Activated CD8-positive, alpha-beta T cell treated with anti-CD3 and anti-CD28 coated beads, Interleukin-2, amount 10 ng/mL, durations not matched to agents 7 days and 5 days (primary cell): ENCODE data around the gene PMM1. TPM values are rescaled to one million over a fixed set of nuclear protein-coding genes. Genes with fewer than 3 reads are reported as not detected.
"Not testable (repeated sequence)": the region's sequence is repeated elsewhere in the genome, so short reads cannot be mapped to it uniquely, and the experiment has no call there.

Experiments
- ATAC-seq: fragments of 150-1000 bp; cut with Tn5 transposase; one replicate; pipeline ENCODE4 v1.10.0; 2021; ENCODE audit warnings: moderate library complexity
- CTCF ChIA-PET: fragments of 350-600 bp; sonication (Branson Sonifier 250); formaldehyde crosslinking; loops from one replicate; lab custom pipeline; 2021; ENCODE audit warnings: antibody characterized with exemption; lab: Charles Lee
- POLR2A ChIA-PET: fragments of 350-600 bp; sonication (Branson Sonifier 250); formaldehyde crosslinking; loops from one replicate; lab custom pipeline; 2021; ENCODE audit warnings: antibody characterized with exemption; lab: Charles Lee
- DNase-seq: peaks from one replicate; pipeline ENCODE4 v3.0.0-alpha.2; 2020
- H3K27ac Mint-ChIP-seq: one replicate; pipeline ENCODE4 v1.8.0; 2021; ENCODE audit warnings: mild to moderate bottlenecking, mixed read lengths
- H3K27me3 Mint-ChIP-seq: one replicate; pipeline ENCODE4 v1.8.0; 2021; ENCODE audit warnings: low read depth, mixed read lengths
- H3K36me3 Mint-ChIP-seq: one replicate; pipeline ENCODE4 v1.8.0; 2021; ENCODE audit warnings: low read depth, mixed read lengths
- H3K4me1 Mint-ChIP-seq: one replicate; pipeline ENCODE4 v1.8.0; 2021; ENCODE audit warnings: low read depth, mixed read lengths
- H3K4me3 Mint-ChIP-seq: one replicate; pipeline ENCODE4 v1.8.0; 2021; ENCODE audit warnings: mild to moderate bottlenecking, mixed read lengths
- H3K9me3 Mint-ChIP-seq: one replicate; pipeline ENCODE4 v1.8.0; 2022; ENCODE audit warnings: mixed read lengths; ENCODE audit not compliant: insufficient read depth
- total RNA-seq, 2 experiments: library from RNA; stranded (reverse); gene quantifications; one replicate each; pipeline ENCODE4 v1.2.3, GENCODE V29; 2021

Gene PMM1
- total RNA-seq, 2 experiments from 2014 or later = 37.5 to 38.2 TPM

GRCh38 chr22:41563051-41563711, 26.5 kb downstream of the PMM1 start:
- Mint-ChIP-seq H3K27me3 (peaks cover 21% of the 10 kb centered on the region), H3K4me1 (peaks cover 4% of the 10 kb centered on the region), H3K36me3 (no peaks in the 10 kb centered on the region), H3K9me3 (no peaks in the 10 kb centered on the region), H3K4me3 (no peak overlapping the region), H3K27ac (no peak overlapping the region)
- POLR2A ChIA-PET = interaction anchor here (1.0 kb wide), 1 partner anchor 27 kb away, joined by 3 read pairs; the partner anchor contains the start of gene PMM1
- DNase-seq = no peak
- CTCF ChIA-PET = no interaction called here
- no peak for ATAC-seq

DNA sequence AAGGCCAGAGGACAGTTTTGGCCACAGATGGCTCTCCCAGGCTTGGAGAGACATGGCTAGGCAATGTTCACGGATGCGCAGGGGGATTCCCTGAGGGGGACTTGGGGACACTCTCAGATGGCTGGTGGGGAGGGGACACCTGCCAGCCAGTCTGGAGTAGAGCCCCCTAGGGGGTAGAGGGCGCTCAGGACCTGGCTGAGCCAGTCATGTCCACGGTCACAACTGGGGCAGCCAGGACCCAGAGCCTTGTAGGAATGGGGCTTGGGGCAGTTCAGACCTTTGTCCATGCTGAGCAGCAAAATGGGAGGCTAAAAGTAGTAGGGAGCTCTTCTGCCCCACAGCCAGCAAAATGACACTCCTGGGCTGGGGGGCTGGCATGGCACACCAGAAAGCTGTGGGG, 27.2 kb downstream of the PMM1 start:
- peaks cover 7% of the 10 kb centered on the region for H3K4me1 Mint-ChIP-seq
- H3K9me3 Mint-ChIP-seq = no peaks in the 10 kb centered on the region
- ChIA-PET POLR2A (interaction anchor here (1.0 kb wide), 1 partner anchor 27 kb away, joined by 3 read pairs; the partner anchor contains the start of gene PMM1), CTCF (no interaction called here)
- no peak for DNase-seq
- no peak overlapping the region for H3K27ac Mint-ChIP-seq
- H3K36me3 Mint-ChIP-seq = no peaks in the 10 kb centered on the region
- ATAC-seq = no peak
- H3K27me3 Mint-ChIP-seq = peaks cover 19% of the 10 kb centered on the region
- H3K4me3 Mint-ChIP-seq = no peak overlapping the region

GRCh38 chr22:41561788-41562187, 27.9 kb downstream of the PMM1 start:
- ChIA-PET CTCF (no interaction called here), POLR2A (no interaction called here)
- H3K27ac Mint-ChIP-seq = no peak overlapping the region

GRCh38 chr22:41561335-41561734, 28.3 kb downstream of the PMM1 start:
- Mint-ChIP-seq H3K9me3 (no peaks in the 10 kb centered on the region), H3K4me3 (no peak overlapping the region), H3K27ac (no peak overlapping the region), H3K36me3 (no peaks in the 10 kb centered on the region), H3K4me1 (peaks cover 10% of the 10 kb centered on the region), H3K27me3 (peaks cover 24% of the 10 kb centered on the region)
- CTCF ChIA-PET = no interaction called here
- ATAC-seq (no peak), DNase-seq (no peak)
- POLR2A ChIA-PET = no interaction called here

More at GRCh38 chr22:41561788-41562187, 27.9 kb downstream of the PMM1 start:
- ATAC-seq (no peak), DNase-seq (no peak)
- H3K9me3 Mint-ChIP-seq = no peaks in the 10 kb centered on the region
- H3K4me3 Mint-ChIP-seq = no peak overlapping the region
- peaks cover 21% of the 10 kb centered on the region for H3K27me3 Mint-ChIP-seq
- H3K36me3 Mint-ChIP-seq = no peaks in the 10 kb centered on the region
- H3K4me1 Mint-ChIP-seq = peaks cover 10% of the 10 kb centered on the region

- H3K4me1 Mint-ChIP-seq = peaks cover 6% of the 10 kb centered on the region
- no peaks in the 10 kb centered on the region for H3K9me3 Mint-ChIP-seq
- no peak overlapping the region for H3K4me3 Mint-ChIP-seq
- ChIA-PET CTCF (no interaction called here), POLR2A (no interaction called here)
- no peak overlapping the region for H3K27ac Mint-ChIP-seq
- no peaks in the 10 kb centered on the region for H3K36me3 Mint-ChIP-seq
- DNase-seq (no peak), ATAC-seq (no peak)
- H3K27me3 Mint-ChIP-seq = peaks cover 25% of the 10 kb centered on the region
Measured at GRCh38 chr22:41560095-41560471, 29.6 kb downstream of the PMM1 start.

- H3K27ac Mint-ChIP-seq, POLR2A ChIA-PET, H3K36me3 Mint-ChIP-seq, H3K4me3 Mint-ChIP-seq, ATAC-seq, H3K4me1 Mint-ChIP-seq, H3K9me3 Mint-ChIP-seq, DNase-seq: not testable (repeated sequence)
- peaks cover 27% of the 10 kb centered on the region for H3K27me3 Mint-ChIP-seq
- CTCF ChIA-PET = interaction anchor here (1.2 kb wide), 1 partner anchor 155 kb away, joined by 4 read pairs; no protein-coding TSS in a partner anchor
Measured at GRCh38 chr22:41558241-41558630, 31.4 kb downstream of the PMM1 start.

DNA sequence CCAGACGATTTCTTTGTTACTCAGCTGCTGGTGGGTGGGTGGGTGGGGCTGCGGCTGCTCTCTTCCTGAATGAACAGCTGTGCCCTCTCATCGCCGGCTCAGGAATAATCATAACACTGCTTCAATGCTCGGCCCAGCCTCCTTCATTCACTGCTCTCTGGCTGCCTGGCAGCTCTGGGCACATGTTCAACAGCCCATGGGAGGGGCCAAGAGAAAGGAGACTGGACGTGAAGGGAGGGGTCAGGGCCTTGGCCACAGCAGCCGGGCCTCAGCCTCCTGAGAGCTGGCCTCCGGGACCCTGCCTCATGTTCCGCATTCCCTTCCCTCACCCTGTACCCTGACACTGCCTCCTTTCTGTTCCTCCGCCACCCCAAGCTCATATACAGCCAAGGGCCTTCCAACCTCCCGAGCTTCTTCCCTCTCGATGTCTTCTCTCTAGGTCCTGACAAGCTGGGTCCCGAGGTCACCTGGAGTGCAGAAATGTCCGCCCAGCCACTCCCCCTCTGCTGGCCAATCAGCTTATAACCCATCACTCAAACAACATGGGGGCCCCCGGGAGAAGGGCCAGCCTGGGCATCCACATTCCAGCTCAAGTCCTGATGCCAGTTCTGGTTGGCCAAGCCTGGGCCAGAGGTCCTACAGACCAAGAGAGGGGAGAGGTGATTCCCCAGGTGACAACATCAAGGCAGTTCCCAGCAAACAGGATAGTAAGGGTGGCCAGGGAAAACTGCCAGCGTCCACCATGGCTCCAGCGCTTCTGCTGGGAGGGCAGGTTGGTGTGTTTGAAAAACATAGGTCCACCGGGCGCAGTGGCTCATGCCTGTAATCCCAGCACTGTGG, 32.0 kb downstream of the PMM1 start:
- H3K27ac Mint-ChIP-seq = no peak overlapping the region
- no peak for ATAC-seq
- DNase-seq = no peak
- H3K9me3 Mint-ChIP-seq = no peaks in the 10 kb centered on the region
- H3K36me3 Mint-ChIP-seq = no peaks in the 10 kb centered on the region
- peaks cover 27% of the 10 kb centered on the region for H3K27me3 Mint-ChIP-seq
- CTCF ChIA-PET = interaction anchor here (0.8 to 1.6 kb wide), 4 partner anchors 25 to 154 kb away, joined by 3 to 4 read pairs (median 4); partner anchors contain the start of gene PMM1
- POLR2A ChIA-PET = no interaction called here
- no peak overlapping the region for H3K4me3 Mint-ChIP-seq
- H3K4me1 Mint-ChIP-seq = peaks cover 6% of the 10 kb centered on the region

GRCh38 chr22:41556561-41556960, 33.1 kb downstream of the PMM1 start:
- H3K4me3 Mint-ChIP-seq = no peak overlapping the region
- H3K36me3 Mint-ChIP-seq = no peaks in the 10 kb centered on the region
- DNase-seq (no peak), ATAC-seq (no peak)
- POLR2A ChIA-PET = no interaction called here
- peaks cover 26% of the 10 kb centered on the region for H3K27me3 Mint-ChIP-seq
- CTCF ChIA-PET = interaction anchor here (1.3 to 1.6 kb wide), 2 partner anchors 33 to 40 kb away, joined by 4 read pairs; partner anchors contain the start of gene PMM1
- no peak overlapping the region for H3K27ac Mint-ChIP-seq
- H3K4me1 Mint-ChIP-seq = peaks cover 6% of the 10 kb centered on the region
- no peaks in the 10 kb centered on the region for H3K9me3 Mint-ChIP-seq

- no peaks in the 10 kb centered on the region for H3K36me3 Mint-ChIP-seq
- DNase-seq = no peak
- ATAC-seq = no peak
- H3K27me3 Mint-ChIP-seq = peaks cover 17% of the 10 kb centered on the region
- no peak overlapping the region for H3K27ac Mint-ChIP-seq
- ChIA-PET CTCF (interaction anchor here (0.9 to 1.2 kb wide), 2 partner anchors 29 to 111 kb away, joined by 3 to 4 read pairs; no protein-coding TSS in a partner anchor), POLR2A (no interaction called here)
- no peaks in the 10 kb centered on the region for H3K9me3 Mint-ChIP-seq
- no peak overlapping the region for H3K4me3 Mint-ChIP-seq
- peaks cover 6% of the 10 kb centered on the region for H3K4me1 Mint-ChIP-seq
Measured at GRCh38 chr22:41555325-41555982, 34.2 kb downstream of the PMM1 start.

DNA sequence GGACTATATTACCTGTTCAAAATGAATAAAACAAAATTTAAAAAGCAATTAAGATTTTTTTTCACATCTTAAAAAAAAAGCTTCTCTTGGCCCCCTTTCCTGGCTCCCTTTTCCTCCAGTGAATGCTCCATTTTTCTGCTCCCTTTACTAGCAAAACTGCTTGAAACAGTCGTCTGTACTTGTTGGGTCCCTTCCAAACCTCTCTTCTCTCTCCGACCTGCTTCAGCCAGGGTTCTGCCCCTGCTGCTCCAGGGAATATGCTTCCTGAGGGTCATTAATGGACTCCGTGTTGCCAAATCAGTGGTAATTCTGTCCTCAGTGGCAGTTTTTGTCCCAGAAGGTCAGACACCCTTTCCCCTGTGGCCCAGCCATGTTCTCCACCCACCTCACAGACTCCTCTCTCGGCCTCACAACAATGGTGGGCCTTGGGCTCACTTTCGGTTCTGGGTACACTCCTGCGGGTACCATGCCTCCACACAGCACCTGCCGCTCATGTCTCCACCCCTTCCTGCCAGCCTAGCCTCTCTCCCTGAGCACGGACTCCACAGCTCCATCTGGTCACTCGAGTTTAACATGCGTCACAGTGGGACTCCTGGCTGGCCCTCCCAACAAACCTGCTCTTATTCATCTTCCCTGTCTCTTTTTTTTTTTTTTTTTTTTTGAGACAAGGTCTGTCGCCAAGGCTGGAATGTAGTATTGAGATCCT, 37.6 kb downstream of the PMM1 start:
- H3K9me3 Mint-ChIP-seq = no peaks in the 10 kb centered on the region
- POLR2A ChIA-PET = no interaction called here
- no peak for DNase-seq
- no peaks in the 10 kb centered on the region for H3K36me3 Mint-ChIP-seq
- CTCF ChIA-PET = no interaction called here
- peaks cover 2% of the 10 kb centered on the region for H3K4me1 Mint-ChIP-seq
- no peak for ATAC-seq
- H3K4me3 Mint-ChIP-seq = no peak overlapping the region
- peaks cover 11% of the 10 kb centered on the region for H3K27me3 Mint-ChIP-seq
- H3K27ac Mint-ChIP-seq = no peak overlapping the region

DNA sequence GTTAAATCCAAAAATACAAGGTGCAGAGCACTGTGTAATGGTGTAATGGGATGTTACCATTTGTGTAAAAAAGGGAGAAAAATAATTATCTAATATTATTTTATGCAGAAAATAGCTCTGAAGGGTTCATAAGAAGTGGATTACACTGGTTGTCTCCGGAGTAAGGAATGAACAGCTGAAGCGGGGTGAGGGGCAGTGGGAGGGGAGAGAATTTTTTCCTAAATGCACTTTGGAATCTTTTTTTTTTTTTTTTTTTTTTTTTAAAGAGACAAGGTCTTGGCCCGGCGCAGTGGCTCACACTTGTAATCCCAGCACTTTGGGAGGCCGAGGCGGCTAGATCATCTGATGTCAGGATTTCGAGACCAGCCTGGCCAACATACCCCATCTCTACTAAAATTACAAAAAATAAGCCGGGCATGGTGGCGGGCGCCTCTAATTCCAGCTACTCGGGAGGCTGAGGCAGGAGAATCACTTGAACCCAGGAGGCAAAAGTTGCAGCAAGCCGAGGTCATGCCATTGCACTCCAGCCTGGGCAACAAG, 38.6 kb downstream of the PMM1 start:
- ATAC-seq = no peak
- CTCF ChIA-PET = no interaction called here
- H3K27ac Mint-ChIP-seq = no peak overlapping the region

More for the DNA sequence above, 38.6 kb downstream of the PMM1 start:
- Mint-ChIP-seq H3K27me3 (peaks cover 5% of the 10 kb centered on the region), H3K36me3 (no peaks in the 10 kb centered on the region), H3K9me3 (no peaks in the 10 kb centered on the region), H3K4me3 (no peak overlapping the region), H3K4me1 (no peaks in the 10 kb centered on the region)
- no peak for DNase-seq
- POLR2A ChIA-PET = no interaction called here
